ENCODE data around the gene CTAGE9.
"Not testable (repeated sequence)": the region's sequence is repeated elsewhere in the genome, so short reads cannot be mapped to it uniquely, and the experiment has no call there.

- not testable (repeated sequence) for TF ChIP-seq POLR2A (IDR thresholded peaks at IDR 0.05; ENCODE audit: low read length); GATA1 (IDR thresholded peaks at IDR 0.05; ENCODE audit: low read depth, low read length)
Measured at GRCh38 chr6:131715567-131715966, 4.8 kb upstream of the CTAGE9 start.

Measured in erythroblast (primary cell).